HL-60/S4 treated with retinoic acid at 250 ng/mL for 4 days and 3 days (cell line): ENCODE results near the gene MCHR2.
"Not testable (repeated sequence)": the region's sequence is repeated elsewhere in the genome, so short reads cannot be mapped to it uniquely, and the experiment has no call there.

Experiments
- in situ Hi-C: fragments of 300-500 bp; cut with MboI; formaldehyde crosslinking; loops from 2 replicates; pipeline ENCODE4 v1.7.0; 2022; ENCODE audit warnings: low sequenced_read_pairs

MCHR2 gene, protein sequence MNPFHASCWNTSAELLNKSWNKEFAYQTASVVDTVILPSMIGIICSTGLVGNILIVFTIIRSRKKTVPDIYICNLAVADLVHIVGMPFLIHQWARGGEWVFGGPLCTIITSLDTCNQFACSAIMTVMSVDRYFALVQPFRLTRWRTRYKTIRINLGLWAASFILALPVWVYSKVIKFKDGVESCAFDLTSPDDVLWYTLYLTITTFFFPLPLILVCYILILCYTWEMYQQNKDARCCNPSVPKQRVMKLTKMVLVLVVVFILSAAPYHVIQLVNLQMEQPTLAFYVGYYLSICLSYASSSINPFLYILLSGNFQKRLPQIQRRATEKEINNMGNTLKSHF

GRCh38 chr6:99993533-99994251, at the start of gene MCHR2:
Gene MCHR2, minus strand, starts transcription at chr6:99994223. Its CDS starts 38,076 bp downstream, at chr6:99956147.
- in situ Hi-C loops = no loop called here

- in situ Hi-C loops = not testable (repeated sequence)
Observed at GRCh38 chr6:100038546-100038945, 44.5 kb upstream of the MCHR2 start.

DNA sequence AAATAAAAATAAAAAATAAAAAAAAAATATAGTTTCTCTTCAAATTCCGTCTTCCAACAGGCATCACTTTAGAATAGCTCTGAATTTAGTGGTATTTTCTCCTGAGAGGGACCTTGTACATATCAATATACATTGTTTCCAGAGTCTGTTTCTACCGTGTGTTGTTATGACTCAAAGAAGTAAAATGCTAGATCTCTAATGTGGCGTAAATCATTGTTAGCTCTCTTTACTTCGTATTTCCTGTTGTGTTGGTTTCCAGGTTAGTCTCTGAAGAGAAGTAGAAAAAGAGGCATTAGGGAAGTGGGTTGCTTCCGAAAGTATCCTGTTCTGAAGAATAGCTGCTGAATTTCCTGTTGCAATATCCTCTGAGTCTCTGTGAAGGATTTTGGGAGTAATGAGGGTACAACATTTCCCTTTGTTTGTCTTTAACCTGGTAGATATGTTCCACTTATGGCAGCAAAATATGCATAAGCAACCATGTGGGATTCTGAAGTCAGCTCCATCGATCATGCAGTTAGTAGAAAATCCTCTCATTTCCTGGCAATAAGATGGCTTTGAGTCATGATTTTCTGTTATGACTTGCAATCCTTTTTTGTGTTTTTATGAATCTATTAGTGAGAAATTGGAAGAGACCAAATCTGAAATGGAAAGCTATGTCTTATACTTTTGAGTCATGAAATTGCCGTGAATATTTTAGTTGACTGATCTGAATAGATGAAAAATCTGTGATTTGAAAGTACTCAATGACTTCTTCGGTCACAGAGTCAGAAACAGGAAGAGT, 42.0 kb upstream of the MCHR2 start:
- in situ Hi-C loops = no loop called here

GRCh38 chr6:100023798-100024197, 29.8 kb upstream of the MCHR2 start:
- in situ Hi-C loops = no loop called here

- in situ Hi-C loops = no loop called here
Observed at GRCh38 chr6:100022847-100023246, 28.8 kb upstream of the MCHR2 start.

DNA sequence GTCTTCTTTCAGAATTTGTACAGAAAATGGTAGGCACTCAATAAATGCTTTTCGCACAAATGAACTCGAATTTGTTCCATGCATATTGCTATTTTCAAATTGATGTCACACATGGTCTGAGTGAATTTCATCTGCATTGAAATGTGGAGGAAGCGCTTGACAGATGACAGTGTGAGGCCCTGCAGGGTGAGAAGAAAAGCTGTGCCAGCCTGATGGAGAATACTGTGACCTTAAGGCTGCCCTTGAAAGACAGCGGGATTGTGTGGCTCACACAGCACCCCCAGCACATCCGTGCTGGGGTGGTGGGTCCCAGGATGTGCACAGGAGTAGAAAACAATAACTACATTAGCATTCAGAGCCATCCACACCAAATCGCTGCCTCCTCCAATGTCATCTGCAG, 14.8 kb upstream of the MCHR2 start:
- in situ Hi-C loops = no loop called here

DNA sequence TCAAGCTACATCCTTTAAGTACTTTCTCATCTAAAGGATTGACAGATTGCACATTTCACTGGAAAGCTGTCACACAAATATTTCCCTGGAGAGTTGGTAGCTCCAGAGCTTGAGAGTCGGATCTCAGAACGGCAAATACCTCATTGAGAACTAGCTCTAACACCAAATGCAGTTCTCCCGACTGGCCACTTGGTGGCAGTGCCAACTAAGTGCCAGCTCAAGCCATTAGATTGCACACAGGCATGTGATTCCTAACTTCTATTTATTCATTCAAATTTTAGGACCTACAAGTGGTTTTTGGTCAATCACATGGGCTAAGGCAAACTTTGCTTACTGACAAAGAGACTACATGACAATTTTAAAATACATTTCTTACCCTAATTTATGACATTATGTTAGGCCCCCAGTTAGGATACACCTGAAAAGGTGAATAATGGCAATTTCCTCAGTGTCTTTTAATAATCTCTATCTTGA, 7.9 kb upstream of the MCHR2 start:
- in situ Hi-C loops = no loop called here

DNA sequence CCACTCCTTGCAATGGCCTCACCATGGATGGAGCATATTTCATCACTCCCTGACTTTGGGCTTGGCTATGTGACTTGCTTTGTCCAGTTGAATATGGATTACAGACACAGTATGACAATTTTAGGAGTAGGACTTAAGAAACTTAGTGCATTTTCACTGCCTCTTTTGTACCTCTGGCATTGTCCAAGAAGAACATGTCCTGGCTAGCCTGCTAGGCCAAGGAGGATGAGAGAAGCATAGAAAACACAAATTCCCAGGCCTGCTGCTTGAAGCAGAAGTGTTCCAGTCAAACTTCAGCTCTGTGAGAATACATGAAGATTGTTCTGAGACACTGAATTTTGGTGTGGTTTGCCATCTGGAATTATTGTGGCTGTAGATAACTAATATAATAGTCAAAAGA, 3.1 kb upstream of the MCHR2 start:
- in situ Hi-C loops = no loop called here

DNA sequence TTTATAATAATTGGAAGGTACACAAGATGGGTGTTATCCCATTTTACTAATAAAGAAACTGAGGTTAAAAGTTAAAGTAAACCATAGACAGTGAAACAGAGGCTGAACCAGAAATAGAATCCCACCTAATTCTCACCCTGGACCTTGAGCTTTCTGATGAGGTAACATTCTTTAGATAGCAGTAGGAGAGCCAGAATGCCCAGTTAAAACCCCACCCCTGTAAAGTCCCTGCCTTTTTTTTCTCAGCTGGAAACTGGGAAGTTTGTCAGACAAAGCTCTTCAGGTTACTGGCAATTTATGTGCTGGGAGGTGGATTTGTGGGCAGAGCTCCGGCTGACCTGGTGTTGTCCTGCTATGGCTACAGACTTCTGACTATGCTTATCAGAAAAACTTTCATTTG, 1.9 kb upstream of the MCHR2 start:
- in situ Hi-C loops = no loop called here

GRCh38 chr6:99993146-99993532, 884 bp downstream of the MCHR2 start:
- in situ Hi-C loops = no loop called here

GRCh38 chr6:99991955-99992354, 2.1 kb downstream of the MCHR2 start:
- in situ Hi-C loops = no loop called here

DNA sequence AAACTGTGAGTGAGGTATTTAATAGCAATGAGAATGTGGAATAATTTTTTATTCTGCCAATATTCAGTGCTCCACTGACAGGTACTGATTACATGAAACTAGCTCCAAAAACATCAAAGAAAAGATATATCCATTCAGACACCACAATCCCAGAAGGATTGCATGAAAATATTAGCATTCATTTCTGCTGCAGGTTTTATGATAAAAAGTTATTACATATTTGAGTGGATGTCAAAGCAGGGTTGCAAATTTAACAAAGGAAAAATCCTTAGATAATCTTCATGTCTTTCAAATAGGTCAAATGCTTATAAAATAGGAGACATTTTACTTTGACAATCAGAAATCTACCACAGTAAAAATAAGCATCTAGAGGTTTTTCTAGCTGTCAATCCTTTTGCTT, 13.3 kb downstream of the MCHR2 start:
- in situ Hi-C loops = no loop called here

- in situ Hi-C loops = no loop called here
Observed at GRCh38 chr6:99979953-99980352, 14.1 kb downstream of the MCHR2 start.

GRCh38 chr6:99967052-99967451, 27.0 kb downstream of the MCHR2 start:
- in situ Hi-C loops = no loop called here

GRCh38 chr6:99960027-99960426, 34.0 kb downstream of the MCHR2 start:
- in situ Hi-C loops = no loop called here

DNA sequence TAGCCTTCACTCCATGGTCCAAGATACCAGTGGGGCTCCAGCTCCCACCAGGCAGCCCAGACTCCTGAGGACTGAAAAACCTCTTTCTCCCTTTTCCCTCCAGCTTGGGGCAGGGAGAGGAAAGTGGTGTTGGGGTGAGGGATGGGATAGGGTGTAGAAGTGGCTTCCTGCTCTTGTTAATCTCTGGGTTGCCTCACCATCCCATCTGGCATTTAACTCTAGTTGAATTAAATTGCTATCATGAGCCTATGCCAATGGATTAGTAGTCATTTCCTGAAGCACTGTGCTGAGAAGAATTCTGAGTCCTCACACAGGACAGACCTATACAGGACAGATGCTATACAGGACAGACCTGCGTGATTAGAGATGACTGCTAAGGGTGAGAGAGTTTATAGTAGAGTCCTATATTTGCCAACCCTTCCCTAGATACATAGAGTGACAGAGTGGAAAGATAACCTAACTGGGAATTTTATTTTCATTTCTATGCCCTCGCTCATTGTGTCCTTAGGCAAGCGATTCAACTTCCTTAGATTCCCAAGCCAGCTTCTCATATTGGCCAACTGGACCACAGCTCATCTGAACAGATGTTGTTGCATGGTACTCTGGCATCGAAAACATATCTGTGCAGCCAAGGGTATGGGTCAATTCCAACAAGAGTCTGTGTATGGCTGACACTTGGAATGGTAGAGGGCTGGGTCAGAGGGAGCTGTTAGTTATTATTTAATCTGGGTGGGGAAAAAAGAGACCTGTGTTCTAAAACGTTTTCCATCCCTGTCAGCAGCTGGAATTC, 42.8 kb downstream of the MCHR2 start:
- in situ Hi-C loops = no loop called here

- in situ Hi-C loops = no loop called here
Observed at GRCh38 chr6:99946005-99946404, 48.0 kb downstream of the MCHR2 start.

- in situ Hi-C loops = no loop called here
Observed at GRCh38 chr6:99943846-99944245, 50.2 kb downstream of the MCHR2 start.

GRCh38 chr6:99940582-99940981, 53.4 kb downstream of the MCHR2 start:
- in situ Hi-C loops = no loop called here

- in situ Hi-C loops = no loop called here
Observed at GRCh38 chr6:99933129-99933528, 60.9 kb downstream of the MCHR2 start.

DNA sequence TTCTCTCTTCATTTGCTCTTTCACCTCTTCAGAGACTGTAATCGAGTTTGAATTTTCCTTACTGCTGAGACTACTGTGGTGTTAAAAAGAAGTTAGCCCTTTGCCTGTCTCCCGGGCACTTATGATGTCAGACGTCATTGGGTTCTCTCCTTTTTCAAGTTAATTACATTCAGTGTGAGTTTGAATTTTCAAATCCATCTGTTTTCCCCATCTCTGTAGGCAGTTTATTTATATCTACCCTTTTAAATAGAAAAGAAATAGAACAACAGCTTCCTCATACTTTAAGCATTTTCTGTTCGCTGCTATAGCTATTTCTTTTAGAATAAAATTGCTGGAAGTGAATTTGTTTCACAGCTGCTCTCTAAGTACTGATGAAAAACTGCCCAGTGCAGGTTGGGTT, 81.4 kb downstream of the MCHR2 start:
- in situ Hi-C loops = no loop called here
